Caco-2 (cell line): ENCODE measurements around the gene DBF4B. TPM values are rescaled to one million over a fixed set of nuclear protein-coding genes. Genes with fewer than 3 reads are reported as not detected.

Experiments
- BruUV-seq: library from RNA; stranded (reverse); fragments of 400-500 nt; replicated peaks from 2 replicates; lab custom pipeline; 2021; lab: Mats Ljungman, UMichigan
- CTCF ChIA-PET: fragments of 300-600 bp; sonication (Branson Sonifier 250); formaldehyde crosslinking; loops from one replicate; lab custom pipeline; 2022; ENCODE audit warnings: antibody characterized with exemption; lab: Charles Lee
- POLR2A ChIA-PET: fragments of 300-600 bp; sonication (Branson Sonifier 250); formaldehyde crosslinking; loops from one replicate; lab custom pipeline; 2022; ENCODE audit warnings: antibody characterized with exemption; lab: Charles Lee
- DNase-seq, 2 experiments: peaks; one replicate each; pipeline versions ENCODE4 v3.0.0 to v3.0.0-alpha.2; 2020 to 2022
- H3K27me3 ChIP-seq: replicated peaks from 2 replicates; pipeline ENCODE4 v1.6.0; 2011; ENCODE audit warnings: low read length; ENCODE audit not compliant: control insufficient read depth, insufficient read depth
- H3K36me3 ChIP-seq: 2 replicates; pipeline ENCODE4 v1.5.1; 2011; ENCODE audit warnings: low read length; ENCODE audit not compliant: control insufficient read depth, insufficient read depth
- H3K4me1 ChIP-seq: fragments of 250-450 bp; sonication (Bioruptor Pico); 2 replicates; pipeline ENCODE4 v1.5.1; 2020; ENCODE audit warnings: mild to moderate bottlenecking
- H3K4me3 ChIP-seq: 2 replicates; pipeline ENCODE4 v1.5.1; 2011; ENCODE audit warnings: low read depth, mild to moderate bottlenecking, control low read depth, low read length
- H3K9me3 ChIP-seq: fragments of 250-450 bp; sonication (Bioruptor Pico); 2 replicates; pipeline ENCODE4 v1.5.1; 2020; ENCODE audit warnings: mild to moderate bottlenecking, moderate library complexity
- H3K27ac Mint-ChIP-seq: one replicate; pipeline ENCODE4 v1.8.0; 2022; ENCODE audit warnings: mixed read lengths; ENCODE audit not compliant: unreplicated experiment
- H3K27me3 Mint-ChIP-seq: one replicate; pipeline ENCODE4 v1.8.0; 2022; ENCODE audit warnings: mixed read lengths; ENCODE audit not compliant: insufficient read depth, unreplicated experiment
- H3K36me3 Mint-ChIP-seq: one replicate; pipeline ENCODE4 v1.8.0; 2022; ENCODE audit warnings: mild to moderate bottlenecking, mixed read lengths; ENCODE audit not compliant: insufficient read depth, unreplicated experiment
- H3K4me1 Mint-ChIP-seq: one replicate; pipeline ENCODE4 v1.8.0; 2022; ENCODE audit warnings: low read depth, mixed read lengths; ENCODE audit not compliant: unreplicated experiment
- H3K4me3 Mint-ChIP-seq: one replicate; pipeline ENCODE4 v1.8.0; 2022; ENCODE audit warnings: mild to moderate bottlenecking, moderate library complexity, mixed read lengths; ENCODE audit not compliant: unreplicated experiment
- H3K9me3 Mint-ChIP-seq: one replicate; pipeline ENCODE4 v1.8.0; 2022; ENCODE audit warnings: mixed read lengths; ENCODE audit not compliant: unreplicated experiment
- CTCF ChIP-seq, 2 experiments: fragments of 200-600 bp in 1 of 2; IDR thresholded peaks; 1 replicate in 1 of 2; 2 replicates in 1 of 2; pipeline versions ENCODE4 v1.5.1 to v1.8.0; 2011 to 2022; ENCODE audit warnings: antibody characterized with exemption in 1 of 2, control low read depth in 1 of 2, inconsistent platforms in 1 of 2, low read depth in 1 of 2, low read length in 1 of 2, mild to moderate bottlenecking in 1 of 2, moderate library complexity in 1 of 2; ENCODE audit not compliant: insufficient read depth in 1 of 2, severe bottlenecking in 1 of 2, unreplicated experiment in 1 of 2
- intact Hi-C: fragments of 100-400 bp; cut with micrococcal nuclease; formaldehyde crosslinking; loops from one replicate; pipeline ENCODE4 v1.10.0; 2022; ENCODE audit not compliant: unreplicated experiment
- total RNA-seq: library from RNA; stranded (reverse); gene quantifications from 2 replicates; pipeline ENCODE4 v1.2.3, GENCODE V29; 2022

DBF4B gene
- total RNA-seq, 1 experiment from 2014 or later, result 34.2 TPM

GRCh38 chr17:44751331-44751730, 42.9 kb downstream of the DBF4B start:
- H3K4me3 Mint-ChIP-seq, result no peak overlapping the region
- H3K27ac Mint-ChIP-seq, result no peak overlapping the region
- no peaks in the 10 kb centered on the region for H3K27me3 Mint-ChIP-seq
- no peaks in the 10 kb centered on the region for H3K4me1 Mint-ChIP-seq
- BruUV-seq, result no TSS peak
- H3K9me3 Mint-ChIP-seq, result no peaks in the 10 kb centered on the region
- TF ChIP-seq CTCF (IDR thresholded peaks at IDR 0.05; ENCODE audit: insufficient read depth in 1 of 2, low read depth in 1 of 2, low read length in 1 of 2, severe bottlenecking in 1 of 2, unreplicated experiment in 1 of 2), result no peak
- ChIA-PET CTCF (no interaction called here), POLR2A (no interaction called here)
- Histone ChIP-seq H3K27me3 (no peaks in the 10 kb centered on the region), H3K4me3 (no peak overlapping the region), H3K36me3 (no peaks in the 10 kb centered on the region; the same call in 1 of the 2 replicates), H3K9me3 (no peaks in the 10 kb centered on the region), H3K4me1 (no peaks in the 10 kb centered on the region)
- intact Hi-C loops, result no loop called here
- DNase-seq, result no peak
- H3K36me3 Mint-ChIP-seq, result peaks cover 27% of the 10 kb centered on the region

GRCh38 chr17:44751806-44752205, 43.3 kb downstream of the DBF4B start:
- no TSS peak for BruUV-seq
- Mint-ChIP-seq H3K4me1 (no peaks in the 10 kb centered on the region), H3K27me3 (no peaks in the 10 kb centered on the region), H3K9me3 (no peaks in the 10 kb centered on the region), H3K4me3 (no peak overlapping the region), H3K27ac (no peak overlapping the region), H3K36me3 (peaks cover 25% of the 10 kb centered on the region)
- ChIA-PET POLR2A (no interaction called here), CTCF (no interaction called here)
- Histone ChIP-seq H3K27me3 (no peaks in the 10 kb centered on the region), H3K36me3 (no peaks in the 10 kb centered on the region; the same call in 1 of the 2 replicates), H3K9me3 (no peaks in the 10 kb centered on the region), H3K4me1 (no peaks in the 10 kb centered on the region), H3K4me3 (no peak overlapping the region)
- TF ChIP-seq CTCF (IDR thresholded peaks at IDR 0.05; ENCODE audit: insufficient read depth in 1 of 2, low read depth in 1 of 2, low read length in 1 of 2, severe bottlenecking in 1 of 2, unreplicated experiment in 1 of 2), result no peak
- intact Hi-C loops, result no loop called here
- DNase-seq, result no peak

DNA sequence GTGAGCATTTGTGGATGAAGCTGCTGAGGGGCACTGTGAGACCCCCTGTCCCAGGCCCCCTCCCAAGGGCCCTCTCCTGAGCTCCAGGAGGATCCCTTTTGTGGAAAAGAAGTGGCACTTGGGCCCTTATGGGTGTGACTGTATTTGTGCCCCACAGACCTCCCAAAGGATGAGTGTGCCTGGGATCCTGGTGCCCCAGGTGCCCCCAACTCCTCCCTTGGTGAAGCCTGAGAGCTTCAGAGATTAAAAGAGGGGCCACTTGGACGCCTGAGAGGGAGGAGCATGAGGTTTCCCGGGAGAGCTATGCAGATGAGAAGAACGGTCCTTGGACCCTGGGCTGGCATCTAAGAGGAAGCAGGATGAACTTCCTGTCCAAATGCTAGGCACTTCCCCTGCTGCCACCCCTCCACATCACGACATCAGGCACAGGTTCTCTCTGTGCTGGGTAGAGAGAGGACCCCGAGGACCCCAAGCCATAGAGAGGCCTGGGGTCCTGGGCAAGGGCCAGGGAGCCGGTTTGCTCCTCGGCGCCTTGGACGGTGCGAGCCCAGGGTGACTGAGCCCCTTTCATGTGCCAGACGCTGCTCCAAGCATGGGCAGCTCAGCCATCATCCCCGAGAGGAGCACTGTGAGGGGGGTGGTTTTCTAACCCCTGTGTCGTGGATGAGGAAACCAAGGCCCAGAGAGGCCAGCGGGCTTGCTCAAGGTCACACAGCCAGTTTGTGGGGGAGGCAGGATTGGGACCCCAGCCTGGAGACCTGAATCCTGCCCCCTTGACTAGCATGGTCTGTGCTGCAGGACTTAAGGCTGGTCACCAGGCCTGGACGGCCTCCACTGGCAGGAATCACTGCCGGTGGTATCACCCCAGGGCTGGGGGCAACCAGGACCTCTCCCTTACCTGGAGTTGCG, 44.7 kb downstream of the DBF4B start:
- Histone ChIP-seq H3K9me3 (no peaks in the 10 kb centered on the region), H3K36me3 (no peaks in the 10 kb centered on the region; the same call in 1 of the 2 replicates), H3K4me3 (no peak overlapping the region), H3K27me3 (no peaks in the 10 kb centered on the region), H3K4me1 (no peaks in the 10 kb centered on the region)
- H3K9me3 Mint-ChIP-seq, result no peaks in the 10 kb centered on the region
- H3K36me3 Mint-ChIP-seq, result peaks cover 14% of the 10 kb centered on the region
- no peak overlapping the region for H3K4me3 Mint-ChIP-seq
- ChIA-PET POLR2A (no interaction called here), CTCF (interaction anchor here (0.6 to 0.7 kb wide), 3 partner anchors 26 to 85 kb away, joined by 5 to 8 read pairs (median 8); no protein-coding TSS in a partner anchor)
- BruUV-seq, result no TSS peak
- no peak for DNase-seq
- no peaks in the 10 kb centered on the region for H3K4me1 Mint-ChIP-seq
- no peak overlapping the region for H3K27ac Mint-ChIP-seq
- no peak for TF ChIP-seq CTCF (IDR thresholded peaks at IDR 0.05; ENCODE audit: insufficient read depth in 1 of 2, low read depth in 1 of 2, low read length in 1 of 2, severe bottlenecking in 1 of 2, unreplicated experiment in 1 of 2)
- H3K27me3 Mint-ChIP-seq, result no peaks in the 10 kb centered on the region
- intact Hi-C loops, result no loop called here
